Stimulated activated CD8-positive, alpha-beta memory T cell treated with anti-CD3 and anti-CD28 coated beads, Interleukin-12 subunit alpha, Interleukin-12 subunit beta, amount 100 ng/mL, for 4 hours (primary cell): Measurements from ENCODE around the gene SVOP.

Experiments
- DNase-seq: peaks from one replicate; pipeline ENCODE4 v3.0.0-alpha.2; 2020; ENCODE audit warnings: low read depth

Gene SVOP

GRCh38 chr12:108935159-108935763 lies 85.6 kb downstream of the SVOP start:
- no peak for DNase-seq

- DNase-seq = no peak
These were observed 86.9 kb downstream of the SVOP start for GRCh38 chr12:108933949-108934348.

GRCh38 chr12:108930756-108931155 lies 90.1 kb downstream of the SVOP start:
- DNase-seq = no peak

- DNase-seq = no peak
These were observed 90.7 kb downstream of the SVOP start for GRCh38 chr12:108930155-108930554.

GRCh38 chr12:108928695-108929094 lies 92.2 kb downstream of the SVOP start:
- no peak for DNase-seq

DNA sequence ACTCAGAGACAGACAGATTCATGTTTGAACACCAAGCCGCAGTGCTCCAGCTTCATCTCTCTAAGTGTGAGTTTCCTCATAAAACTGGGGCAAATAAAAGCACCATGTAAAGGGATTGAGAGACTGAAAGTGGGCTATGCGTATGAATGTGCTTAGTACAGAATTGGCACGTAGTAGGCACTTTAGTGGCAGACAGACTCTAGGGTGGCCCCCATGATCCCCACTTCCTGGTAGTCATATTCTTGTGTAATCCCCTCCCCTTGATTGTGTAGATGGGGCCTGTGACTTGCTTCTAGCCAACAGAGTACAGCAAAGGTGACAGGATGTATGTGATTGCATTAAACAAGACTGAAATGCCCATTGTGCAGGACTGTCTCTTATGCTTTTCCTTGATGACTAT lies 98.0 kb downstream of the SVOP start:
- DNase-seq = no peak

- DNase-seq = no peak
These were observed 98.9 kb downstream of the SVOP start for GRCh38 chr12:108921946-108922345.

GRCh38 chr12:108918960-108919642 lies 101.8 kb downstream of the SVOP start:
- no peak for DNase-seq

GRCh38 chr12:108918206-108918605 lies 102.7 kb downstream of the SVOP start:
- no peak for DNase-seq

GRCh38 chr12:108916336-108916735 lies 104.5 kb downstream of the SVOP start:
- DNase-seq = no peak

DNA sequence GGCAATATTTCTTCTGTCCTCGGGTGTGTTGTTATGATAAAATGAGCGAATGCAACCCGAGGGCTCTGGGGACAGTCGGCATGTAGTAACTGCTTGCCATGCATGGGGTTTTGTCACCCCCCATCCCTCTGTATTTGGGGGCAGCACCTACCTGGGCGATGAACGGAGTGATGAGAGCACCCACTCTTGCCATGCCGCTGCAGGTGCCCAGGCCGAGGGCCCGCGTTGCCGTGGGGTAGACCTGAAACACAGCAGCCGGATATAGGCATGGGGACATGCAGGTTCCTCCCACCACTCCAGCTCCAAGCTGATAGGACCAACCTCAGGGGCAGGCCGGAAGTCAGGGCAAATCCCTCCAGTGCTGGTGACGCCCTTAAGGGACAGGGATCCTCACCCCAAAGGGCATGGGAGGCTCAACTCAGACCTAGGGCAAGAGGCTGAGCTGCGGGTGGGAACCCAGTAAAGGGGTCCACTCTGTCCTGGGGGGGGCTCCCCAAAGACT lies 105.2 kb downstream of the SVOP start:
- DNase-seq = no peak

DNA sequence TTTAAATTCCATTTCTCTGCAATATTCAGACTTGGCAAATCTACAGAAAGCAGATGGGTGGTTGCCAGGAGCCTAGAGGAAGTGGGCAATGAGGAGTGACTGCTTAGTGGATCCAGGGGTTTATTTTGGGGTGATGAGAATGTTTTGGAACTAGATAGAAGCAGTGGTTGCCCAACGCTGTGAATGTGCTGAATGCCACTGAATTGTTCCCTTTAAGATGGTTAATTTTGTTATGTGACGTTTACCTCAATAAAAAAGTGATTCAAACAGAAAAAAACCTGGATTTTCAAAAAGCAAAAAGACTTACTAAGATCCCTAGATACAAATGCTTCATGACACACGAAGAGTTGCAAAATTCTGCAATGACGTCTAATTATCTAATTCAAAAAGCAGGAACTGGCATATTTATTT lies 106.7 kb downstream of the SVOP start:
- DNase-seq = no peak

GRCh38 chr12:108912361-108912760 lies 108.5 kb downstream of the SVOP start:
- DNase-seq = no peak

DNA sequence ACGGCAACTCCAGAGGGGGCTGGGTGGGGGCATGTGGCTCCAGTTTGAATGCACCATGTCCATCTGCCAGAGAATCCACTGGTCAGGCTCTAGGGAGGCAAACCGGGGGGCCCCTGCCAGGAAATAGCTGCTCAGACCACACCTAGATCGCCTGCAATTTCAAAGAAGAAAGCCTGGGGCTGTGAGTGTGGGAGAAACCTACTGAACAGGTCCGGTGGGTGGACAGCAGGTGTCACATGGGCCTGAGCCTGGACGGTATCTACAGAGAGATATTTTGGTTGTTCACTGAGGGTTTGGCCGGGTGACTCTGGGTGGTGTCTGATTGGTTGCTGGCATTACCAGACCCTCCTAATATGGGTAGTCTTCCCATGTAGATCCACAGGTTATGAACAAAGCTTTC lies 109.0 kb downstream of the SVOP start:
- no peak for DNase-seq

GRCh38 chr12:108910336-108910735 lies 110.5 kb downstream of the SVOP start:
- DNase-seq = no peak

DNA sequence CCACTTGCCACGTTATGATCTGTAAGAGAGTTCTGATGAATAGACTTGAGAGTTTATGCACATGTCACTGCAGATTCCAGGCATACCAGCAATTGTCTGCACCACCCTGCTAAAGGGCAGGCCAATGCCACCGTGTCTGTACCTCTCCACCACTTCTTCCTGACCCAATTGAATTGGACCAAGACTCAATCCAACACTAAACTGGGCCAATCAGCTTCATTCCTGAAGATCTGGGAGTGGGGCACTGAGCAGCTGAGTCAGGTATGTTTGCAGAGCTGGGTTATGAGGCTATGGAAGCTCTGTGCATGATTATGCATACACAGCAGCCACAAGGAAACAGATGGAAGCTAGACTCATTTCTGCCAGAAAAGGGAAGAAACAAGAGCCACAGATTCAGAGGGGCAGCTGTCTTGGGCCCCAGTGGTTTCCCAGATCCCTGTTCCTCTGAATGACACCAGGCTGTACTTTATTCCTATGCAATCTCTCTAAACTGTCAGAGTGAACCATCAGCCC lies 113.0 kb downstream of the SVOP start:
- no peak for DNase-seq

DNA sequence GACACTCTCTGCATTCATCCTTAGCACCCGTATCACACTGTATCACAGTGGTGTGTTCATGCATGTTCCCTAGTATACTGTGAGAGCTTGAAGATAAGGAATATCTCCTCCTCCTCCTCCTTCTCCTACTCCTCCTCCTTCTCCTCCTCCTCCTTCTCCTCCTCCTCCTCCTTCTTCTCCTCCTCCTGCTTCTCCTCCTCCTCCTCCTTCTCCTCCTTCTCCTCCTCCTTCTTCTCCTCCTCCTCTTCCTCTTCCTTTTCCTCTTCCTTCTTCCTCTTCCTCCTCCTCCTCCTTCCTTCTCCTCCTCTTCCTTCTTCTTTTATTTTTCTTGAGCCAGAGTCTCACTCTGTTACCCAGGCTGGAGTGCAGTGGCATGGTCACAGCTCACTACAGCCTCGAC lies 113.9 kb downstream of the SVOP start:
- no peak for DNase-seq

DNA sequence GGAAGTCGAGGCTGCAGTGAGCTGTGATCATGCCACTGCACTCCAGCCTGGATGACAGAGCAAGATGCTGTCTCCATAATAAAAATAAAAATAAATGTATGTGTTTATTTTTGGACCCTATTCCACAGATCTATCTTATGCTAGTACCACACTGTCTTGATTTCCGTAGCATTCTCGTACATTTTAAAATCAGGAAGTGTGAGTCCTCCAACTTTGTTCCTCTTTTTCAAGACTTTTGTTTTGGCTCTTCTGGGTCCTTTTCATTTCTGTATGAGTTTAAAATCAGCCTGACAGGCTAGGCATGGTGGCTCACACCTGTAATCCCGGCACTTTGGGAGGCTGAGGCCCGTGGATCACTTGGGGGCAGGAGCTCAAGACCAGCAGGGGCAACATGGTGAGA lies 115.1 kb downstream of the SVOP start:
- no peak for DNase-seq

GRCh38 chr12:108899145-108899544 lies 121.7 kb downstream of the SVOP start:
- no peak for DNase-seq

GRCh38 chr12:108896817-108897216 lies 124.1 kb downstream of the SVOP start:
- DNase-seq = no peak

DNA sequence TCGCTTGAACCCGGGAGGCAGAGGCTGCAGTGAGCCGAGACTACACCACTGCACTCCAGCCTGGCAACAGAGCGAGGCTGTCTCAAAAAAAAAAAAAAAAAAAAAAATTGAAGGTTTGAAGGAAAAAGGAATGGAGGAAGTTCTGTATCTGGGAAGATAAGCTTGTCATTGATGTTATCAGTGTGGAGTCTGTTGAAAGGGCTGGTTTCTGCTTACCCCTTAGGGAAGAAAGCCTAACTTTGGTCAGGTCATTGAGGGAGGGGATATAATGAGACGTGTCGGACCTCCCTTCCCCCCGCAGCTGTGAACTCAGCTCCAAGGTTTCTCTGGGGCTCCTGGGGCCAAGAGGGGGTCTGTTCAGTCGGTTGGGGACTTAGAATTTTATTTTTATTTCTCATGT lies 124.5 kb downstream of the SVOP start:
- DNase-seq = no peak

GRCh38 chr12:108895220-108895802 lies 125.6 kb downstream of the SVOP start:
- no peak for DNase-seq

- DNase-seq = no peak
These were observed 130.7 kb downstream of the SVOP start for GRCh38 chr12:108890208-108890607.
